LHCN-M2 (cell line): ENCODE results near the gene FAM167B. TPM values are rescaled to one million over a fixed set of nuclear protein-coding genes. Genes with fewer than 3 reads are reported as not detected.

ENCODE experiments used
- total RNA-seq: library from RNA; depleted of rRNA; stranded (reverse); fragments of >200 nt; gene quantifications from 2 replicates; pipeline ENCODE4 v1.2.3, GENCODE V29; 2014; rRNA removed

FAM167B gene
- total RNA-seq, 1 experiment from 2014 or later, result 0.23 TPM

Other genes starting within 250 kb of the FAM167B start
- 58.9 and 72.6 TPM in 2 replicates for gene KHDRBS1, start 233.4 kb upstream of the FAM167B start, total RNA-seq
- gene TMEM39B, start 174.3 kb upstream of the FAM167B start, total RNA-seq, result 8.1 and 10.4 TPM in 2 replicates
- gene KPNA6, start 139.2 kb upstream of the FAM167B start, total RNA-seq, result 50.8 and 57.4 TPM in 2 replicates
- gene TXLNA, start 67.5 kb upstream of the FAM167B start, total RNA-seq, result 79.6 and 81.6 TPM in 2 replicates
- gene CCDC28B, start 46.6 kb upstream of the FAM167B start, total RNA-seq, result 9.1 and 10.8 TPM in 2 replicates
- 2.3 and 4.0 TPM in 2 replicates for gene IQCC, start 41.6 kb upstream of the FAM167B start, total RNA-seq
- not detected in 2 replicates for gene DCDC2B, start 38.1 kb upstream of the FAM167B start, total RNA-seq
- 14.4 and 16.6 TPM in 2 replicates for gene TMEM234, start 24.9 kb upstream of the FAM167B start, total RNA-seq
- gene EIF3I, start 24.8 kb upstream of the FAM167B start, total RNA-seq, result 296 and 327 TPM in 2 replicates
- gene LCK, start 4.0 kb downstream of the FAM167B start, total RNA-seq, result not detected in 2 replicates
- gene HDAC1, start 44.9 kb downstream of the FAM167B start, total RNA-seq, result 53.0 and 54.4 TPM in 2 replicates
- gene MARCKSL1, start 89.0 kb downstream of the FAM167B start, total RNA-seq, result 94.7 and 107 TPM in 2 replicates
- 2.0 and 5.2 TPM in 2 replicates for gene FAM229A, start 115.3 kb downstream of the FAM167B start, total RNA-seq
- gene TSSK3, start 115.3 kb downstream of the FAM167B start, total RNA-seq, result 0.40 TPM in 1 of 2 replicates, not detected in the other
- 55.4 and 58.0 TPM in 2 replicates for gene BSDC1, start 147.2 kb downstream of the FAM167B start, total RNA-seq
- gene ZBTB8B, start 217.8 kb downstream of the FAM167B start, total RNA-seq, result not detected in 2 replicates